Stimulated activated CD4-positive, alpha-beta T cell treated with anti-CD3 and anti-CD28 coated beads, Interleukin-12 subunit alpha, Interleukin-12 subunit beta, amount 100 ng/mL, for 48 hours (primary cell): ENCODE results near the gene ANKS1B.
"Not testable (repeated sequence)": the region's sequence is repeated elsewhere in the genome, so short reads cannot be mapped to it uniquely, and the experiment has no call there.

ENCODE experiments used
- DNase-seq, 3 donors: peaks; one replicate each; pipeline ENCODE4 v3.0.0-alpha.2; 2020; ENCODE audit warnings: low read depth in 2 of 3, low spot score in 1 of 3

ANKS1B gene

GRCh38 chr12:98799822-98800221, 1184.9 kb downstream of the ANKS1B start:
- DNase-seq = no peak

GRCh38 chr12:98799146-98799810, 1185.5 kb downstream of the ANKS1B start:
- no peak for DNase-seq

DNA sequence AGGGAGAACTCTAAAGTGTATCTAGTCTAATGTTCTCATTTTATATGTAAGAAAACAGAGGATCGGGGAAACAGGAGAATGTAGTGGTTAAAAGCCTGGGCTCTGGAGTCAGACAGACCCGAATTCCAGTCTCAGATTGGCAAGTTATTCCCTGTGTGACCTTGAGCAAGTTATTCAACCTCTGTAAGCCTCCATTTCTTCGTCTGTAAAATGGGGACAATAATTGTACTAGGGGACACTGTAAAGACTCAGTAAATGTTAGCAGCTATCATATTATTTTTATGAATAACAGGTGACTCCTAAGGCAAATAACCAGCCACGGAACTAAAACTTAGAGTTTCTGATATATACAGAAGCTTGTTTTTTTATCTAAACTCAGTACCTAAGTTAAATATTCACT, 1187.5 kb downstream of the ANKS1B start:
- DNase-seq = no peak

DNA sequence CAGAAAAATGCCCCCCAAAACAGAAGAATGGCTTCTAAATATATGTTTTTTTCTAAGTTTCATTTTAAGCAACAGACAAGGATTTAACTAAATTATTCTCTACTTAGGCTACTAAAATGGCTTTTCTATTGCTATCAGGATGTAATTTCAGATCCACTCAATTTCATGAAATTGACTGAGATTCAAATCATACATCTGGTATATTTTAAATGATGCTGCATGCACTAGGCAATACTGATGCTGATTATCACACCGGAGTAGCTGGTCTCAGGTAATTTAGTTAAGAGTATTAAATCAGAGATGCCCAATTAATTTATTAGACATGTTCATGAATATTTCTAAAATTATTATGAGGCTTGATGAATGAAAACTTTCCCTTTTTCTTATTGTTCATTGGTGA, 1188.0 kb downstream of the ANKS1B start:
- no peak for DNase-seq

DNA sequence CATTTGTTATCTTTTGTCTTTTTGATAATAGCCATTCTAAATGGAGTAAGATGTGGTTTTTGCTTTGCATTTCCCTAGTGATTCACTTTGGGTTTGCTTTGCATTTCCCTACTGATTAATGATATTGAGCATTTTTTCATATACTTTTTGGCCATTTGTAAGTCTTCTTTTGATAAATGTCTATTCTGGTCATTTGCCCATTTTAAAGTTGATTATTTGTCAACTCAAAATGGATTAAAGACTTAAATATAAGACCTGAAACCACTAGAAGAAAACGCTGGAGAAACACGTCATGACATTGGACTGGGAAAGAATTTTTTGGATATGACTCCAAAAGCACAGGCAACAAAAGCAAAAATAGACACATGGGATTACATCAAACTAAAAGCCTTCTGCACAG, 1191.6 kb downstream of the ANKS1B start:
- no peak for DNase-seq

DNA sequence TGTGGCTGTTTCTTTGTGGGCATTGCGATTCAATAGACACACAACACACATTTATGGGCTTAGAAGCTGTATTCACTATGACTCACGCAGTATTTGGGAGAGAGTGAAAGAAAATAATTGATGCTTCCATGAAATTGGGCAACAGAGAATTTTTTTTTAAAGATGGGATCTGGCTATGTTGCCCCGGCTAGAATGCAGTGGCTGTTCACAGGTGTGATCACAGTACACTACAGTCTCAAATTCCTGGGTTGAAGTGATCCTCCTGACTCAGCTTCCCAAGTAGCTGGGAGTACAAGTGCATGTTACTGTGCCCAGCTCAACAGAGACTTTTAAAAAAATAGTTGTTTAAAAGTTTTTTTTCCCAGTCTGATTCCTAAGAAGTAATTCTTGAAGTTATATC, 1193.3 kb downstream of the ANKS1B start:
- no peak for DNase-seq

GRCh38 chr12:98788396-98788795, 1196.3 kb downstream of the ANKS1B start:
- no peak for DNase-seq

DNA sequence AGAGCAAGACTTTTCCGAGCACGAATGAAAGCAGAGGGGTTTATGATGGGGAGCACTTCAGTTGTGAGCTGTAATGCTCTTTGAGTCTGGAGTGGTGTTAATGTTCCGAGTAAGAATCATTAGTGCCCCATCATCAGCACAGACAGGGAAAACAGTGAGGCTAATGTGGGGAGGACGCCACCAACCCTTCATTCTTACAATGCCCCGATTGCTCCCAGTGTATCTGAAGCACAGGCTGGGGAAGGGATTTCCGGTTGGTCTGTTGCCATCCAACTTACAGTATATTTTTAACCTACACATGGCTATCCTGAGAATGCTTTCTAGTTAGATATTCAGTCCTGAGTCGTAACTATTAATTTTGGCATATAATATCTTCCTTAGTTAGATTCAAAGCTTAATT, 1198.1 kb downstream of the ANKS1B start:
- no peak for DNase-seq

- DNase-seq = no peak
Measured at GRCh38 chr12:98783420-98783819, 1201.3 kb downstream of the ANKS1B start.

DNA sequence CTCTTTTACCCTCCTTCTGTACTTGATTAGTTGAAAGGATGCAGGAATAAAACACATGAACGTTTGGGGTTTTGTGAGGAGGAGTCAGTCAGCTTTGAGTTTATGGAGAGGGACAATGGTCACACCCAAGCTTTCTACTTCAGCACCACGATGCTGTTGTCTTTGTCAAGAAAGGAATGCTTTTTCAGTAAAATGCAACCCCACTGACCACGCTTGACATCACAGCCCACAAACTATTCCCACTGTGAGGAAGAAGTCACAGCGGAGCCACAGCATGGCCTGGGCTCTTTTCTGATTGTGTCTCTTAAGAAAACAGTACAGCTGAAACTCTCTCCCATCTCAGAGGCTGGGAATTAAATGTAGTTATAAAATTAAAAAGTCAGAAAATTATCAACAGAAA, 1204.5 kb downstream of the ANKS1B start:
- no peak for DNase-seq

GRCh38 chr12:98772818-98773217, 1211.9 kb downstream of the ANKS1B start:
- DNase-seq = no peak

DNA sequence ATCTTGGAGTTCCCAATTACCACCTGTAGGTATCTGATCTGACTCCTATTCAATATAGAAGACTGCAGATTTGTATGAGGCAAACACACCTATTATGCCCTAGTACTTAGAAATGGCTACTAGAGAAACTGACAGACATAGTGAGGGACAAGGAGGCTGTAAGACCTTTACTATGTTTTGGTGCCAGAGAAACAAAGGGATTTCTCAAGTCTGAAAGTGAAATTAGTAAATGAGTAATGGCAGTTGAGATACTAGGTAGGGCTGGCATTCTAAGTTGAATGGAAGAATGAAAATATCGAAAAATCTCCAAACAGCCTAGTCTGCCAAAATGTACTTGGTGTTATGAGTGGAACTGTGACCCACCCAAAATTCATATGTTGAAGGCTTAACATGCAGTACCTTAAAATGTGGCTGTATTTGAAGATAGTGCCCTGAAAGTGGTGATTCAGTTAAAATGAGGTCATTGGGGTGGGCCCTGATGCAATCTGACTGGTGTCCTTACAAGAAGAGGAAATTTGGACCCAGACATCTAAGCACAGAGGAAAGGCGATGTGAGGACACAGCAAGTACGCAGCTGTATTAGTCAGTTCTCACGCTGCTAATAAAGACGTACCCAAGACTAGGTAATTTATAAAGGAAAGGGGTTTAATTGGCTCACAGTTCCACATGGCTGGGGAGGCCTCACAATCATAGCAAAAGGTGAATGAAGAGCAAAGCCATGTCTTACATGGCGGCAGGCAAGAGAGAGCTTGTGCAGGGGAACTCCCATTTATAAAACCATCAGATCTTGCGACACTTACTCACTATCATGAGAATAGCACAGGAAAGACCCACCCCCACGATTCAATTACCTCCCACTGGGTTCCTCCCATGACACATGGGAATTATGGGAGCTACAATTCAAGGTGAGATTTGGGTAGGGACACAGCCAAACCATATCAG, 1212.7 kb downstream of the ANKS1B start:
- no peak for DNase-seq

DNA sequence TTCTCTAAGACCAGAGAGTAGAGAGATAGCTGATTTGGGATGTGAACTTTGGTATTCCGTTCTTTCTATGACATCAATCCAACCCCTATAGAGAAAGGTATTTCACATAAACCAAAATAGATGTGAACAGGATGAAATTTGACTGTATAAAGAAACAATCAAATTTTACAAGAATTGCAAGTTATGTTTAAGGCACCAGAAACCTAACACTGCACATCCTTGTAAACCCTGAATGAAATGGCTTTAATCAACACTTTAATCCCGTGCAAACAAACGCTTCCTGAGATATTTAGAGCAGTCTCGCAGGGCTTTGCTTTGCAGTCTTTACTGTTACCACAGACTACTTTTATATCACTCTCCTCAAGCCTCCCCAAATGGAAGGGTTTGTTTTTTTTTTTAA, 1214.5 kb downstream of the ANKS1B start:
- DNase-seq = no peak

GRCh38 chr12:98769068-98769467, 1215.7 kb downstream of the ANKS1B start:
- DNase-seq = no peak

DNA sequence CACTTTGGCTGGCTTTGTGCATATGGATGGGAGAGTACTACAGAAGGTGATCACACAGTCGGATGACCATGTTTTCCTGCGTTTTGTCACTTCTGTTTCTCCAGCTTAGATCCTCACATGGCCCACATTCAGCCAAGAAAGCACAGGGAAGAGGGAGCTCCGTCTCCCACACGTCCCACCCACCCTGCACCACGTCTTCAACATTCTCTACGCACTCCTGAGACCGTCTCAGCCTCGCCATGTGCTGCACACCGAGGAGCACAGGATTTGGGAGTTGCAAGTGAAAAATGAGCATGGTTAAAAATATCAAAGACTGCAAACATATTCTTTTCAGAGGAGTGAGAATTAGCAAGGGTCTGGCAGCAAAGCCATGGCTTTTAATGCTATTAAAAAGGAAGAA, 1217.5 kb downstream of the ANKS1B start:
- no peak for DNase-seq

GRCh38 chr12:98763656-98764055, 1221.1 kb downstream of the ANKS1B start:
- no peak for DNase-seq

DNA sequence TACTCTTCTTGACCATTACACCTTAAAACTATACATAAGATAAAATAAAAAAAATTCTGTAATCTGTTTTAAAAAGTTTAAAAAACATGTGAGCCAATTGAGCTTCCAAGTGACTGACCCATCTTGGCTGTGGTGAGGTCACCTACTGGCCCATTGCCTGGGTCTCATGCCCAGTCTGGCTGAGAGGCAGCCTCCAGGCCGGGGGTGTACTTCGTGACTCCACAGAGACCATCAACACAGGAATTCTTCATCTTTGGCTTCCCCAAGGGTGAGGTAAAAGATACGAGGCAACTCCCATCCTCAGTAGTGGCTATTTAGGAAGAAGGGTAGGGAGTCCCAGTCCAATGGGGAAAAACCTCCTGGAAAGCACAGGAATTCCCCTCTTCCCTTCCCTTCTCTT, 1226.4 kb downstream of the ANKS1B start:
- no peak for DNase-seq

GRCh38 chr12:98757455-98757854, 1227.3 kb downstream of the ANKS1B start:
- DNase-seq = no peak

GRCh38 chr12:98755855-98756254, 1228.9 kb downstream of the ANKS1B start:
- not testable (repeated sequence) for DNase-seq

- no peak for DNase-seq
Measured at GRCh38 chr12:98754095-98754494, 1230.6 kb downstream of the ANKS1B start.

- DNase-seq = no peak
Measured at GRCh38 chr12:98752726-98753125, 1232.0 kb downstream of the ANKS1B start.

DNA sequence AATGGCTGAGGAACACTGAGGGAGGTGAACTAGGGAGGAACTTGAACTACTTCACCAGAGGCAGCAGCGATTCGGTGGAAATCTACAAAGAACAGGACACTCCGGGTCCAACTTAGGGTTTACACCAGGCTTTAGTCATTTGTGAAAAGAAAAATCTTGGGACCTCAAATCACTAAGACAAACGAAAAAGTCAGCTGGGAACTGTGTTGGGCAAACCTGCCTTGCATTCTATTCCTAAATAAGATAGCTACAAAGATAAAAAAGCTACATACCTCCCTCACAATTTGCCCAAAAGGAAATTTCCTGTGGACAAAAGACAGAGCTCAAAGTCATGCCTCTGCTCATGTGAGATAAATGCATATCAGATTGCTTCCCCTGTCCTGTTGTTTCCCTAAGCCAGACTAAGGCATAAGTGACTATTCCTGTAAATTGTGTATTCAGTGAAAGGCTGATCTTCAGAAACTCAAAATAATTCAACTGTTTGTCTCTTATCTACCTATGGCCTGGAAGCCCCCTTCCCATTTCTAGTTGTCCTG, 1233.1 kb downstream of the ANKS1B start:
- no peak for DNase-seq
